Measurements from ENCODE around the gene KCNK4. TPM values are rescaled to one million over a fixed set of nuclear protein-coding genes. Genes with fewer than 3 reads are reported as not detected.

KCNK4 gene
- total RNA-seq, 4 donors from 2014 or later = 0.61 to 0.76 TPM; not detected in 2

DNA sequence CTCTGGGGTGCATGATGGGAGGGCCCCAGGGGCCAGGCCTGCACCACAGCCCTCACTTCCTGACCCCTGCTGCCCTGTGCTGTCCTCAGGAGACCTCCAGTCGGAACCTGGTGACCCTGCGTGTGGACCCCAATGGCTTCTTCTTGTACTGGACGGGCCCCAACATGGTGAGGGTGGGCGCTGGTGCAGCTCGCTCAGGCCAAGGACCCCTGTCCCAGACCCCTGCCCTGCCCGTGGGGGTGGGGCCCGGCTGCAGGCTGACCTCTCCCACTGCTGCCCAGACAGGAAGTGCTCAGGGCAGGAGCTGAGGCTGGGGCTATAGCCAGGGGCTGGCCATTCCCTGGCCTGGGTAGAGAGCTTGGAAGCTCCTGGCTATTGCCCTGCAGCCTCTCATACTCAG lies 36.8 kb upstream of the KCNK4 start:
- Histone ChIP-seq H3K9me3 (no peaks in the 10 kb centered on the region), H3K36me3 (no peaks in the 10 kb centered on the region), H3K4me3 (no peak overlapping the region), H3K27ac (no peak overlapping the region), H3K27me3 (no peaks in the 10 kb centered on the region), H3K4me1 (peaks cover 0 to 12% of the 10 kb centered on the region in 2 donors)
- intact Hi-C loops (cut with DNase I; ENCODE audit: low total_unique reads) = no loop called here
- no peak for TF ChIP-seq CTCF (IDR thresholded peaks at IDR 0.05)
- no peak for TF ChIP-seq POLR2A (IDR thresholded peaks at IDR 0.05)
- no peak for DNase-seq

GRCh38 chr11:64255135-64256128 lies 35.7 kb upstream of the KCNK4 start:
- Histone ChIP-seq H3K27ac (no peak overlapping the region), H3K27me3 (no peaks in the 10 kb centered on the region), H3K4me3 (no peak overlapping the region), H3K36me3 (no peaks in the 10 kb centered on the region), H3K9me3 (no peaks in the 10 kb centered on the region), H3K4me1 (peaks cover 0 to 12% of the 10 kb centered on the region in 2 donors)
- no peak for DNase-seq
- TF ChIP-seq CTCF (IDR thresholded peaks at IDR 0.05) = no peak
- no peak for TF ChIP-seq POLR2A (IDR thresholded peaks at IDR 0.05)
- intact Hi-C loops (cut with DNase I; ENCODE audit: low total_unique reads) = no loop called here

DNA sequence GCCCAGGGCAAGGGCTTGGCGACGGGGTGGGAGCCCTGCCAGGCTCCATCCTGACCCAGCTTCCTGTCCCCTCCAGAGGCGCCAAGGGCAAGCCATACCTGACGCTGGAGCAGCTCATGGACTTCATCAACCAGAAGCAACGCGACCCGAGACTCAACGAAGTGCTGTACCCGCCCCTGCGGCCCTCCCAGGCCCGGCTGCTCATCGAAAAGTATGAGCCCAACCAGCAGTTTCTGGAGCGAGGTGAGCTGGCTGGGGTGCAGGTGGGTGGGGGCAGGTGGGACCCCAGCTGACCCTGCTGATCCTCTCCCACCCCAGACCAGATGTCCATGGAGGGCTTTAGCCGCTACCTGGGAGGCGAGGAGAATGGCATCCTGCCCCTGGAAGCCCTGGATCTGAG lies 34.8 kb upstream of the KCNK4 start:
- H3K27ac ChIP-seq = no peak overlapping the region
- peaks cover 0 to 7% of the 10 kb centered on the region in 2 donors for H3K4me1 ChIP-seq
- intact Hi-C loops (cut with DNase I; ENCODE audit: low total_unique reads) = no loop called here
- H3K36me3 ChIP-seq = no peaks in the 10 kb centered on the region
- H3K27me3 ChIP-seq = no peaks in the 10 kb centered on the region
- no peak for TF ChIP-seq POLR2A (IDR thresholded peaks at IDR 0.05)
- TF ChIP-seq CTCF (IDR thresholded peaks at IDR 0.05) = no peak
- no peak overlapping the region for H3K4me3 ChIP-seq
- no peak for DNase-seq
- no peaks in the 10 kb centered on the region for H3K9me3 ChIP-seq

GRCh38 chr11:64258356-64258755 lies 32.7 kb upstream of the KCNK4 start:
- TF ChIP-seq POLR2A (IDR thresholded peaks at IDR 0.05) = no peak
- TF ChIP-seq CTCF (IDR thresholded peaks at IDR 0.05) = no peak
- Histone ChIP-seq H3K4me3 (no peak overlapping the region), H3K9me3 (no peaks in the 10 kb centered on the region), H3K4me1 (no peaks in the 10 kb centered on the region), H3K36me3 (no peaks in the 10 kb centered on the region), H3K27me3 (no peaks in the 10 kb centered on the region), H3K27ac (no peak overlapping the region)
- DNase-seq = no peak
- intact Hi-C loops (cut with DNase I; ENCODE audit: low total_unique reads) = no loop called here

DNA sequence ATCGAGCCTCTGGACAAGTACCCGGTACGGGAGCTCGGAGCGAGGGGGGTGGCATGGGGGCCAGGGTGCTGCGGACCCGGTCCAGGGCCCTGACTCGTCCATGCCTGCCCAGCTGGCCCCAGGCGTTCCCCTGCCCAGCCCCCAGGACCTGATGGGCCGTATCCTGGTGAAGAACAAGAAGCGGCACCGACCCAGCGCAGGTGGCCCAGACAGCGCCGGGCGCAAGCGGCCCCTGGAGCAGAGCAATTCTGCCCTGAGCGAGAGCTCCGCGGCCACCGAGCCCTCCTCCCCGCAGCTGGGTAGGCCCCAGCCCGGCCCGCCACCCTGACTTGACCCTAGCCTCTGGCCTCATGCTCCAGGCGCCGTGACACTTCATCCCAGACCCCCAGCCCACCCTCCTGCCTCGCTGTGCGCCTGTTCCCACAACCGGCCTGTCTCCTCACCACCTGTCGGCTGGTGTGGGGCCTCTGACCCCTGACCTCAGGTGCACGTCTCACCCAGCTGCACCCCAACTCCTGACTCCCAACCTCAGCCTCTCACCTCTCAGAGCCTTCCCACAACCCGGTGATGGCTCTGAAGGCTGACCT lies 32.1 kb upstream of the KCNK4 start:
- Histone ChIP-seq H3K27ac (no peak overlapping the region), H3K27me3 (no peaks in the 10 kb centered on the region), H3K36me3 (no peaks in the 10 kb centered on the region), H3K9me3 (no peaks in the 10 kb centered on the region), H3K4me1 (no peaks in the 10 kb centered on the region), H3K4me3 (no peak overlapping the region)
- intact Hi-C loops (cut with DNase I; ENCODE audit: low total_unique reads) = no loop called here
- DNase-seq = no peak
- TF ChIP-seq POLR2A (IDR thresholded peaks at IDR 0.05) (no peak), CTCF (IDR thresholded peaks at IDR 0.05) (no peak)
